Naive B cell (primary cell): Measurements from ENCODE around the gene VPS37D. TPM values are rescaled to one million over a fixed set of nuclear protein-coding genes. Genes with fewer than 3 reads are reported as not detected.
"Not testable (repeated sequence)": the region's sequence is repeated elsewhere in the genome, so short reads cannot be mapped to it uniquely, and the experiment has no call there.

Experiments used
- ATAC-seq, 2 donors: fragments of 150-1000 bp; cut with Tn5 transposase; 2 replicates each; pipeline ENCODE4 v1.10.0; 2021; ENCODE audit warnings: low read depth in 2 of 2, mild to moderate bottlenecking in 2 of 2, moderate library complexity in 2 of 2
- DNase-seq: peaks from one replicate; pipeline ENCODE4 v3.0.0; 2022
- H3K27ac Mint-ChIP-seq, 6 donors: one replicate each; pipeline ENCODE4 v1.8.0; 2020 to 2022; ENCODE audit warnings: mild to moderate bottlenecking in 6 of 6, mixed read lengths in 6 of 6, moderate library complexity in 5 of 6, inconsistent platforms in 2 of 6
- H3K27me3 Mint-ChIP-seq, 3 donors: one replicate each; pipeline ENCODE4 v1.8.0; 2021 to 2022; ENCODE audit warnings: mixed read lengths in 3 of 3, mild to moderate bottlenecking in 1 of 3
- H3K36me3 Mint-ChIP-seq, 2 donors: one replicate each; pipeline ENCODE4 v1.8.0; 2020 to 2022; ENCODE audit warnings: mixed read lengths in 2 of 2, inconsistent platforms in 1 of 2, mild to moderate bottlenecking in 1 of 2
- H3K4me1 Mint-ChIP-seq, 3 donors: one replicate each; pipeline ENCODE4 v1.8.0; 2020 to 2022; ENCODE audit warnings: mixed read lengths in 3 of 3, inconsistent platforms in 1 of 3, mild to moderate bottlenecking in 1 of 3, moderate library complexity in 1 of 3
- H3K4me3 Mint-ChIP-seq, 8 donors: one replicate each; pipeline ENCODE4 v1.8.0; 2020 to 2022; ENCODE audit warnings: mild to moderate bottlenecking in 8 of 8, mixed read lengths in 8 of 8, moderate library complexity in 8 of 8, inconsistent platforms in 2 of 8
- H3K9me3 Mint-ChIP-seq, 7 donors: one replicate each; pipeline ENCODE4 v1.8.0; 2020 to 2022; ENCODE audit warnings: mixed read lengths in 7 of 7, mild to moderate bottlenecking in 5 of 7, inconsistent platforms in 2 of 7, moderate library complexity in 1 of 7
- polyA plus RNA-seq, 6 donors: library from polyadenylated mRNA; unstranded; fragments of 300-500 nt; fragmentation: Illumina TruSeq; gene quantifications; one replicate each; pipeline ENCODE4 v1.2.3, GENCODE V29; 2021; ENCODE audit warnings: low read depth in 6 of 6

The VPS37D gene
- polyA plus RNA-seq, 6 donors from 2014 or later, result 0.23 TPM; not detected in 5

DNA sequence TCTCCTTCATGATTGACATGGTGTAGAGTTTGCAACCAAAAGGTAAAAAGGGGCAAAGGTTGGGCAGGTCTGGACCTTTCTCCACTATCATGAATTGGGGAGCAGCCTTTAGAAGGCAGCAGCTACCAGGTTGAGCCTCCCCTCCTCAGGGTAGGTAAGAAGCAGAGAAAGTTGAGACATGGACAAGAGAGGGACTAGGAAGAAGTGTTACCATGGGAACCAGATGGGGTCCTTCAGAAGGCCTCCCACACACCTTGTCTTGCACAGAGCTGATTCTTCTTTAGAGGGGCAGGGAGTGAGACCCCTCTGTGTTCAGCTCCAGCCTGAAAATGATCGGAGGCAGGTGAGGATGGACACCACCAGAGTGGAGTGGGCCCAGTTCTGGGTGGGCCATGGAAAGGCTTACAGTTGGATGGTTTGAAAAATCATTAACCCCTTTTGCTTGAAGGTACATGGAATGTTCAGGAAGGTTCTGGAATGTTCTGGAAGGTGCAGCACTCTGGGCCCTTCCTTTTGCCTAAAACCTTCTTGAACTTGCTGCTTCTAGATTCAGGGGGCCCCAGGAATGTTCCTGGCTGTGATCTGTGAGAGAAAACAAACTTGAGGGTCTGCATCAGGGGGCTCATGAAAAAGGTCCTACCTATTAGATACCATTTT, 7.0 kb downstream of the VPS37D start:
- ATAC-seq (no peak), DNase-seq (no peak)
- Mint-ChIP-seq H3K27me3 (peaks cover 0 to 3% (median 3%) of the 10 kb centered on the region in 3 donors), H3K36me3 (no peaks in the 10 kb centered on the region), H3K9me3 (no peaks in the 10 kb centered on the region), H3K27ac (no peak overlapping the region), H3K4me1 (peaks cover 0 to 11% (median 4%) of the 10 kb centered on the region in 3 donors), H3K4me3 (no peak overlapping the region)

DNA sequence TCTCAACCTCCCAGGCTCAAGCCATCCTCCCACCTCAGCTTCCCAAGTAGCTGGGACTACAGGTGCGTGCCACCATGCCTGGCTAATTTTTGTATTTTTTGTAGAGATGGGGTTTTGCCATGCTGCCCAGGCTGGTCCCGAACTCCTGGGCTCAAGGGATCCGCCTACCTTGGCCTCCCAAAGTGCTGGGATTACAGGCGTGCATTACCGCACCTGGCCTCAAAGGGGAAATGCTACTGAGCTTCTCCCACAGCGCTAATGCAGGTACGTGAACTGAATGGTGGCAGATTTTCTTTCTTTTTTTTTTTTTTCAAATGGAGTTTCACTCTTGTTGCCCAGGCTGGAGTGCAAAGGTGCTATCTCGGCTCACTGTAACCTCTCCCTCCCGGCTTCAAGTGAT, 8.4 kb downstream of the VPS37D start:
- not testable (repeated sequence) for DNase-seq, H3K4me3 Mint-ChIP-seq, H3K27me3 Mint-ChIP-seq, ATAC-seq, H3K36me3 Mint-ChIP-seq, H3K27ac Mint-ChIP-seq, H3K9me3 Mint-ChIP-seq
- peaks cover 6 to 19% (median 7%) of the 10 kb centered on the region in 3 donors for H3K4me1 Mint-ChIP-seq

DNA sequence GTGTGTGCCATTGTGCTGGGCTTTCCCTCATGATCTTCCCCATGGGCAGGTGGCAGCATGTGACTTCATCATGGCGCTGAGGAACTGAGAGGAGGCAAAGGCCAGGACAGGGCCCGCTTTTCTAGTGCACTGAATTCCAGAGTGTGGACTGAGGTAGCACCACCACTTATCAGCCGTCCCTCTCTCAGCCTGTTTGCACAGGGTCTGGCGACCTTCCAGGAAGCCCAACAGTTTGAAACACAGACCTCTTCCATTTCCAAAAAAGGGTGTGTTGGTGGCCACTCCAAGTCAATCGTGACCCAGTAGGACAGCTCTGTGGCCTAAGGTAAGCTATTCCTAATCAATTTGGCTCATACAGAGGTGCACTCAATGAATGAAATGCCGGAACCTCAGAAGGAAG, 11.2 kb downstream of the VPS37D start:
- no peaks in the 10 kb centered on the region for H3K9me3 Mint-ChIP-seq
- H3K4me1 Mint-ChIP-seq, result peaks cover 16 to 39% (median 24%) of the 10 kb centered on the region in 3 donors
- H3K27me3 Mint-ChIP-seq, result no peaks in the 10 kb centered on the region
- no peaks in the 10 kb centered on the region for H3K36me3 Mint-ChIP-seq
- ATAC-seq (no peak), DNase-seq (no peak)
- peak overlapping the region in 1 of 6 donors; percentile 62 for H3K27ac Mint-ChIP-seq
- H3K4me3 Mint-ChIP-seq, result peak overlapping the region in 1 of 8 donors; percentile 95

DNA sequence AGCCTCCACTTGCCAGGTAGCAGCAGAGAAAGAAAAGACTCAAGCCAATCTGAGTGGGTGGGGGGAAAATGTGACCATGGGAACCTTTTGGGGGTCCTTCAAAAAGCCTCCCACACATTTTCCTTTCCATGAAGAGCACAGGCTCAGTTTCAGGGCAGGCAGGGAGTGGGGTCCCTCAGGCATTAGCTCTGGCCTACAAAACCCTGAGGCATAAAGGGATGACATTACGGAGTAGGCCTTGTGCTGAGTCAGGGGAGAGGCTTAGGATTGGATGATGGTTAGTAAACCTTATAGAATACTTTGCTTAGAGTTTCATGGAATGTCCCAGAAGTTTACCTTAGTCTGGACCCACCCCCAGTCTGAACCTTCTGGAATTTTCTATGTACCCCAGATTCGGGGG, 12.1 kb downstream of the VPS37D start:
- no peak for DNase-seq

DNA sequence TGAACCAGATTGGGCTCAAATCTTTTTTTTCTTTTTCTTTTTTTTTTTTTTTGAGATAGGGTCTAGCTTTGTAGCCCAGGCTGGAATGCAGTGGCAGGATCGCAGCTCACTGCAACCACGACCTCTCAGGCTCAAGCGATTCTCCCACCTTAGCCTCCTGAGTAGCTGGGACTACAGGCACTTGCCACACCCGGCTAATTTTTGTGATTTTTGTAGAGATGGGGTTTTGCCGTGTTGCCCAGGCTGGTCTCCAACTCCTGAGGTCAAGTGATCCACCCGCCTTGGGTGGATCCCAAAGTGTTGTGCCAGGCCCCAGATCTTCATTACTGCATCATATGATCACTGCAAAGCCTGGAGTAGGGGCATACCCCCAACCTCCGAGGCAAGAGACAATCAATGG, 12.9 kb downstream of the VPS37D start:
- H3K9me3 Mint-ChIP-seq, result no peaks in the 10 kb centered on the region
- H3K27ac Mint-ChIP-seq, result no peak overlapping the region
- peaks cover 20 to 46% (median 27%) of the 10 kb centered on the region in 3 donors for H3K4me1 Mint-ChIP-seq
- no peaks in the 10 kb centered on the region for H3K27me3 Mint-ChIP-seq
- peak overlapping the region in 4 of 8 donors; percentile 16 to 98 (median 96) for H3K4me3 Mint-ChIP-seq
- DNase-seq (no peak), ATAC-seq (no peak)
- H3K36me3 Mint-ChIP-seq, result no peaks in the 10 kb centered on the region

More for the DNA sequence above, 12.1 kb downstream of the VPS37D start:
- Mint-ChIP-seq H3K4me3 (peak overlapping the region in 4 of 8 donors; percentile 6 to 95 (median 56)), H3K36me3 (no peaks in the 10 kb centered on the region), H3K4me1 (peaks cover 20 to 40% (median 27%) of the 10 kb centered on the region in 3 donors), H3K27me3 (no peaks in the 10 kb centered on the region), H3K27ac (peak overlapping the region in 1 of 6 donors; percentile 47), H3K9me3 (no peaks in the 10 kb centered on the region)
- no peak for ATAC-seq

DNA sequence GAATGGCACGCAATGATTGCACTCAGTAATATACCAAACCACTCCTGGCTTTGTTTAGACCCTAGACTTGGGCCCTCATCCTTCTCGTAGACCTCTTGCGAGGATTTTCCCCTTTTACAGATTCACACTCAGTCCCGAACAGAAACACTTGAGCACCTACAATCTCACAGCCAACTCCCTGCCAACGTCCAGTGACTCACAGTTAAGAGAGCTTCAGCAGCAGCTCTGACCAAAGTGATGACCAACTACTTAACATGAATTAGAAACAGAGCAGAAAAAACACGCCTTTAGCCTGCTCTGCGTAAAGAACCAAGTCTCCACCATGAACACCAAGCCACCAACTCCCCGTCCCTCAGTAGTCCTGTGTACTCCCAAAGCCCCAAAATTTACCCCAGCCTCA, 13.4 kb downstream of the VPS37D start:
- H3K27ac Mint-ChIP-seq, result peak overlapping the region in 2 of 6 donors; percentile 0 to 97
- H3K36me3 Mint-ChIP-seq, result no peaks in the 10 kb centered on the region
- DNase-seq (no peak), ATAC-seq (no peak)
- H3K4me3 Mint-ChIP-seq, result peak overlapping the region; percentile 95 to 99 (median 98)
- H3K27me3 Mint-ChIP-seq, result no peaks in the 10 kb centered on the region
- peaks cover 20 to 46% (median 27%) of the 10 kb centered on the region in 3 donors for H3K4me1 Mint-ChIP-seq
- H3K9me3 Mint-ChIP-seq, result no peaks in the 10 kb centered on the region

DNA sequence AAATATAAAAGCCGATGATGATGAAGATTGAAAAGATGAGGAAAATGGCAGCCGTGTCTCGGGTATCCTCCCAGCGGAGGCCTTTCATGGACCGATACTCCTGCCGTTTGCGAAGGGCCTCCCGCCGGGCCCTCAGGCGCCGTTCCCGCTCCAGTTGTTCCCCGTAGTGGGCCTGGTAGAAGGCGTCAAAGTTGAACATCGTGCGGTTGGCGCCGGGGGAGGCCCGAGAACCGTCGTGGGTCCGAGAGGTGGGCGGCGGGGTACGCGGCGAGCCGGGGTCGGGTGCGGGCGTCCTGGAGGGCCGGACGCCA, 15.1 kb downstream of the VPS37D start:
- Mint-ChIP-seq H3K27ac (peak overlapping the region in 5 of 6 donors; percentile 56 to 100 (median 97)), H3K4me3 (peak overlapping the region; percentile 95 to 99 (median 98))

DNA sequence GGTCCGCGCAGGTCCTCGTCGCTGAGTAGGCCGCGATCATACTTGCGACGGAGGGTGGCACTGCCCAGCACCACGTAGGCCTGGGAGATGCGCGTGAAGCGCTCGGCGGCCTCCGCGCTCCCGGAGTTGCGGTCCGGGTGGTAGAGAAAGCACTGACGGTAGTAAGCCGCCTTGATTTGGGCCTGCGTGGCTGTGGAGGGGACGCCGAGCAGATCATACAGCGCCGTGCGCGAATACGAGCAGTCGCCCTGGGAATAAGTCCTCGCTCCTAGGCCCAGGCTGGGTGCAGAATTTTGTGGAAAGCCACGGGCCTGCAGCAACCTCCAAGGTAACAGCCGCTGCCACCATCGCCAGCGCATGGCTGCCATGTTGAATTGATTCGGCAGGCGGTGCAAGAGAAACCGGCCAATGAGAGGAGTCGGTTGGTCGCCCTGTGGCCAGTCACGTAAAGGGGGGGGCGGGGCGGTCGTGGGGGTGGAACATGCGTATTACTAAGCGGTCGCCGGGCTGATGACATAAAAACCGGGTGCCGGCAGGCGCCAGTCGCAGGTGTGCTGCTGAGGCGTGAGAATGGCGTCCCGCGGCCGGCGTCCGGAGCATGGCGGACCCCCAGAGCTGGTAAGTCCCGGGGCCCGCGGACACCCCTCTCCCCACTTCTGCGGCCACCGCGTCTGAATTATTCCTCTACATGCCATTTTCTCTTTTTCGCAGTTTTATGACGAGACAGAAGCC, 15.6 kb downstream of the VPS37D start, which contains the start of the genes BUD23 and DNAJC30:
Gene BUD23, plus strand, starts transcription at position 542 of the 732 bp plus-strand sequence. Its CDS starts 29 bp downstream, at position 571.
Gene DNAJC30, minus strand, starts transcription at position 398 of the 732 bp plus-strand sequence. Its CDS starts 30 bp downstream, at position 368.
- peak; percentile 91 to 93 for ATAC-seq
- peaks cover 20 to 51% (median 34%) of the 10 kb centered on the region in 3 donors for H3K4me1 Mint-ChIP-seq

More for the DNA sequence above, 15.1 kb downstream of the VPS37D start:
- H3K4me1 Mint-ChIP-seq, result peaks cover 20 to 51% (median 33%) of the 10 kb centered on the region in 3 donors
- no peaks in the 10 kb centered on the region for H3K36me3 Mint-ChIP-seq
- no peaks in the 10 kb centered on the region for H3K9me3 Mint-ChIP-seq
- ATAC-seq, result no peak
- no peaks in the 10 kb centered on the region for H3K27me3 Mint-ChIP-seq
- no peak for DNase-seq

DNA sequence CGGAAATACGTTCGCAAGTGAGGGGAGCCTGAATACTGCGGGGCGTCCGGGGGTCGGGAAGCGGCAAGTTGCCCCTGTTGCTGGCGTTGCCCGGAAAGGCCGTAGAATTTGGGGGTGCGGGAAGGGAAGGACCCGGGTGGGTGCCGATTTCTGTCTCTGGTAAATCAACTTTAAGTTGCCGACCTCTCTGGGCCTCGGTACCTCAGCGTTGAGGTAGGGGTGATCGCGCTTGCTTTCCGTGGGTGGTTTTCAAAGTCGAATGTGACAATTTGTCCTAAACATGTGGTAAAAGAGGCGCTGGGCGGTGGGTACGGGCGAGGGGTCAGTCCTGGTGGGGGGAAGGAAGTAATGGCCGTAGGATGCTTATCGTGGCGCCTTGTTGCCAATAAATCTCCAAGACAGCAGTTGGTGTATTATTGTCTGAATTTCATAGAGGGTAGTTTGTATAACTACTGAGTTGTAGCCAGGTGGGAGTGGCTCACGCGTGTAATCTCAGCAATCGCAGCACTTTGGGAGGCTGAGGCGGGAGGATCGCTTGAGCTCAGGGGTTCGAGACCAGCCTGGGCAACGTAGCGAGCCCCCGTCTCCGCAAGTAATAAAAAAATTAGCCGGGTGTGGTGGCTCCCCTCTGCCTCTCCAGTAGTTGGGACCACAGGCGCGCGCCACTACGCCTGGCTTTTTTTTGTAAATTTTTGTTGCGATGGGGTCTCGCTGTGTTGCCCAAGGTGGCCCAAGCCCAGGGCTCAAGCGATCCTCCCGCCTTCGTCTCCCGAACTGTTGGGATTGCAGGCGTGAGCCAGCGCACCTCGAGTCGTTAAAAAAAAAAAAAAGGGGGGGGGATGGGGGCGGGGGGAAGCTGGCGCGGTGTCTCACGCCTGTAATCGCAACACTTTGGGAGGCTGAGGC, 16.4 kb downstream of the VPS37D start:
- Mint-ChIP-seq H3K4me3 (peak overlapping the region; percentile 95 to 99 (median 98)), H3K27me3 (no peaks in the 10 kb centered on the region), H3K9me3 (no peaks in the 10 kb centered on the region), H3K27ac (peak overlapping the region; percentile 97 to 100 (median 98)), H3K36me3 (peaks cover 8 to 9% of the 10 kb centered on the region in 2 donors), H3K4me1 (peaks cover 25 to 54% (median 41%) of the 10 kb centered on the region in 3 donors)
- DNase-seq (no peak), ATAC-seq (peak in 1 of 2 donors; percentile 10)

More for the DNA sequence above, 15.6 kb downstream of the VPS37D start, which contains the start of the genes BUD23 and DNAJC30:
- Mint-ChIP-seq H3K27me3 (no peaks in the 10 kb centered on the region), H3K27ac (peak within 1 kb of the TSS; percentile 97 to 100 (median 98)), H3K36me3 (peaks cover under 1 to 1% of the 10 kb centered on the region in 2 donors), H3K9me3 (no peaks in the 10 kb centered on the region), H3K4me3 (peak within 1 kb of the TSS; percentile 95 to 99 (median 98))
- DNase-seq, result peak; percentile 88

DNA sequence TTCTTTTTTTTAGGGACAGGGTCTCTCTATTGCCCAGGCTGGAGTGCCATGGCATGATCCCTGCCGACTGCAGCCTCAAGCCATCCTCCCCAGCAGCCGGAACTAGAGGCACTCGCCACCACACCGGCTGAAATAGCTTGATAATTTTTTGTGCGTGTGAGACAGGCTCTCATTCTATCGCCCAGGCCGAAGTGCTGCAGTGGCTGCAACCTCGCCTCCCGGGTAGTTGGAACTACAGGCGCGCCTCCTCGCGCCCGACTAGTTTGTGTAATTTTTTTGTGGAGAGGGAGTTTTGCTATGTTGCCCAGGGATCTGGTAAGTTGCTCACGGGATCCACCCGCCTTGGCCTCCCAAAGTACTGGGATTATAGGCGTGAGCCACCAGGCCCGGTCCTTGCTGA, 17.7 kb downstream of the VPS37D start:
- DNase-seq (no peak), ATAC-seq (no peak)
- peaks cover 8 to 22% of the 10 kb centered on the region in 2 donors for H3K36me3 Mint-ChIP-seq
- H3K27ac Mint-ChIP-seq, result peak overlapping the region in 1 of 6 donors; percentile 28
- no peaks in the 10 kb centered on the region for H3K27me3 Mint-ChIP-seq
- H3K4me3 Mint-ChIP-seq, result peak overlapping the region; percentile 35 to 98 (median 75)
- peaks cover 33 to 62% (median 54%) of the 10 kb centered on the region in 3 donors for H3K4me1 Mint-ChIP-seq
- no peaks in the 10 kb centered on the region for H3K9me3 Mint-ChIP-seq

DNA sequence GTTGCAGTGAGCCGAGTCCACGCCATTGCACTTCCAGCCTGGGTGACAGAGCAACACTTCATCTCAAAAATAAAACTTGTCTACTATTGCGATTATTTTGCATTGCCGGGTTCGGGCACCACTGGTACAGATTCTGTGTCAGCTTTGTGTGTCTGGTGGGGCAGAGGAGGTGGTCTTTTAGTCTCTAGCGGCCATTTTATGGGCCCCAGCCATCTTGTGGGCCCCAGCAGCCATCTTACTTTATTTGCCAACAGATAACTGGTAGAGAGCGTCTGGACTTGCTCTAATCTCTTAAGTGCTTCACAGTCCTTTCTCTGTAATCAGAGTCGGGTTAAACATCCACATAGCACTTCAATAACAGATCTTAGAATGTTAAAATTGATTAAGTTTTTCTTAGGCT, 20.7 kb downstream of the VPS37D start:
- H3K27ac Mint-ChIP-seq, result no peak overlapping the region
- ATAC-seq, result no peak

DNA sequence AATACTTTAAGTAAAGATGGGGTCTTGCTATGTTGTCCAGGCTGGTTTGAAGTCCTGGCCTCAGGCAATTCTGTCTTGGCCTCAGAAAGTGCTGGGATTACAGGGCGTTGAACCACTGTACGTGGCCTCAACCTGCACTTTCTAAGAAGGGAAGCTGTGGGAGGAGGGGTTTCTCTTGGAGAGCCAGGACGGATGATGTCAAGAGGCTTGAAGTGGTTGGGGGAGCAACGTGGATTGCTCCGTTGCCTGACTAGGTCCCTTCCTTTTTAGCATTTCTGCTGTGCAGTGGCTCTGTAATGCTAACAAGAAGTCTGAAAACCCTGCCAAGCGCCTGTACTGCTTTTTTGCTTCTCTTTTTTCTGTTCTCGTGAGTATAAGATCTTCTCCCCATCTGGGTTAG, 23.0 kb downstream of the VPS37D start:
- Mint-ChIP-seq H3K4me1 (peaks cover 24 to 34% (median 25%) of the 10 kb centered on the region in 3 donors), H3K4me3 (peak overlapping the region in 1 of 8 donors; percentile 45), H3K27ac (no peak overlapping the region), H3K9me3 (no peaks in the 10 kb centered on the region), H3K36me3 (peaks cover 28 to 56% of the 10 kb centered on the region in 2 donors), H3K27me3 (no peaks in the 10 kb centered on the region)
- no peak for DNase-seq
- no peak for ATAC-seq

More for the DNA sequence above, 20.7 kb downstream of the VPS37D start:
- no peak overlapping the region for H3K4me3 Mint-ChIP-seq
- no peaks in the 10 kb centered on the region for H3K27me3 Mint-ChIP-seq
- DNase-seq, result no peak
- H3K36me3 Mint-ChIP-seq, result peaks cover 19 to 38% of the 10 kb centered on the region in 2 donors
- H3K9me3 Mint-ChIP-seq, result no peaks in the 10 kb centered on the region
- H3K4me1 Mint-ChIP-seq, result peaks cover 27 to 42% (median 36%) of the 10 kb centered on the region in 3 donors

DNA sequence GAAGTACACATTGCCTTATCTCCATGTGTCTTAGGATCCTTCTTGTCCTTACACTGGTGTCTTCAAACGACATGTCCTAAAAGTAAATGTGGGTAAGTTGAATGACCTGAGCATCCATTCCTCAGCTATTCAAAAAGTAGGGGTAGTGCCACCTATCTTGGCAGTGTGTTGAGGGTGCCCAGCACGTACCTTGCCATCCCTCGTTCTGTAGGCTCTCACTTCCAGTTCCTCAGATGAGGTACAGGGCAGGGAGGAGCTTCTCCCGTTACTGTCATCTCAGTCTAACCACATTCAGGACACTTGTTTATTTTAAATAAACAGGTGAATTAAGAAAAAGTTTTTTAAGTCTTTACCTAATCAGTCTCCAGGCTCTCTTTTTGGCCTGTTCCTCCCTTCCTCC, 28.7 kb downstream of the VPS37D start:
- no peak for ATAC-seq
- no peak for DNase-seq
- H3K4me3 Mint-ChIP-seq, result no peak overlapping the region
- no peaks in the 10 kb centered on the region for H3K9me3 Mint-ChIP-seq
- H3K36me3 Mint-ChIP-seq, result peaks cover 32 to 48% of the 10 kb centered on the region in 2 donors
- H3K27ac Mint-ChIP-seq, result peak overlapping the region in 1 of 6 donors; percentile 79
- H3K27me3 Mint-ChIP-seq, result peaks cover 0 to 1% (median under 1%) of the 10 kb centered on the region in 3 donors
- peaks cover 0 to 10% (median 2%) of the 10 kb centered on the region in 3 donors for H3K4me1 Mint-ChIP-seq
